ENCODE data around the gene SNAI3.

DNA sequence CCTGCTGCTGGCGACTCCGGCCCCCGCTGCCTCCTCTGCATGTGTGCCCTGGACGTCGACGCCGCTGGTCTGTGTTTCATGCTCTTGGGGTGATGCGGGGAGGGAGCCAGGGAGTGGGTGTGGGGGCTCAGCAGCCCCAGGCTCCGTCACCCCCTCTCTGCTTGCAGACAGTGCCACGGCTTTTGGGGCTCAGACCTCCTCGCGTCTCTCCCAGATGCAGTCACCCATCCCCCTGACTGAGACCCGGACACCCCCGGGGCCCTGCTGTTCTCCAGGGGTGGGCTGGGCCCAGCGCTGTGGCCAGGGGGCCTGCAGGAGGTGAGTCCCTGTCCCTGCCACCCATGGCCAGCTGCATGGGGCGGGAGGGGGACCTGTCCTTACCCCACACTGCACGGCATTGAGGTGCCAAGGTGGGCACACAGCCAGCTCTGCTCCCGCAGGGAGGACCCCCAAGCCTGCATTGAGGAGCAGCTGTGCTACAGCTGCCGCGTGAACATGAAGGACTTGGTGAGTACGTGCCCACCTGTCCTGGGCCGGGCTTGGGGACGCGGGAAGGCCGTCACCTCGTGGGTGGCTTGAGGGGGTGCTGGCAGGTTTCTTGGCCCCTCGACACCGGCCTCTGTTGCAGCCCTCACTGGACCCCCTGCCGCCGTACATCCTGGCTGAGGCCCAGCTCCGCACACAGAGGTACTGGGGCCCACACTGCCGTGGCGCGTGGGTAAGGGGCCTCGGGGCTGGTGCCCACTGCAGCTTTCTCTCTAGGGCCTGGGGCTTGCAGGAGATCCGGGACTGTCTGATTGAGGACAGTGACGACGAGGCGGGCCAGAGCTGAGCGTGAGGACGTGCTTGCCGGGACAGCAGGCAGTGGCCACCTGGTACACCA is 28.4 kb upstream of the SNAI3 start:
- TF ChIP-seq, protein P1, sequence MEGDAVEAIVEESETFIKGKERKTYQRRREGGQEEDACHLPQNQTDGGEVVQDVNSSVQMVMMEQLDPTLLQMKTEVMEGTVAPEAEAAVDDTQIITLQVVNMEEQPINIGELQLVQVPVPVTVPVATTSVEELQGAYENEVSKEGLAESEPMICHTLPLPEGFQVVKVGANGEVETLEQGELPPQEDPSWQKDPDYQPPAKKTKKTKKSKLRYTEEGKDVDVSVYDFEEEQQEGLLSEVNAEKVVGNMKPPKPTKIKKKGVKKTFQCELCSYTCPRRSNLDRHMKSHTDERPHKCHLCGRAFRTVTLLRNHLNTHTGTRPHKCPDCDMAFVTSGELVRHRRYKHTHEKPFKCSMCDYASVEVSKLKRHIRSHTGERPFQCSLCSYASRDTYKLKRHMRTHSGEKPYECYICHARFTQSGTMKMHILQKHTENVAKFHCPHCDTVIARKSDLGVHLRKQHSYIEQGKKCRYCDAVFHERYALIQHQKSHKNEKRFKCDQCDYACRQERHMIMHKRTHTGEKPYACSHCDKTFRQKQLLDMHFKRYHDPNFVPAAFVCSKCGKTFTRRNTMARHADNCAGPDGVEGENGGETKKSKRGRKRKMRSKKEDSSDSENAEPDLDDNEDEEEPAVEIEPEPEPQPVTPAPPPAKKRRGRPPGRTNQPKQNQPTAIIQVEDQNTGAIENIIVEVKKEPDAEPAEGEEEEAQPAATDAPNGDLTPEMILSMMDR (IDR thresholded peaks at IDR 0.05): no peak
- no peak for TF ChIP-seq POLR2AphosphoS5 (IDR thresholded peaks at IDR 0.05)
- no peak for TF ChIP-seq POLR2A (IDR thresholded peaks at IDR 0.05; ENCODE audit: low read depth)
- no peak for TF ChIP-seq EP300 (IDR thresholded peaks at IDR 0.05)

Data from esophagus muscularis mucosa (tissue), 4 donors.